Measurements from ENCODE around the gene ZNF184. TPM values are rescaled to one million over a fixed set of nuclear protein-coding genes. Genes with fewer than 3 reads are reported as not detected.

ZNF184 gene
- total RNA-seq, 1 donor from 2014 or later, result 6.0 TPM

DNA sequence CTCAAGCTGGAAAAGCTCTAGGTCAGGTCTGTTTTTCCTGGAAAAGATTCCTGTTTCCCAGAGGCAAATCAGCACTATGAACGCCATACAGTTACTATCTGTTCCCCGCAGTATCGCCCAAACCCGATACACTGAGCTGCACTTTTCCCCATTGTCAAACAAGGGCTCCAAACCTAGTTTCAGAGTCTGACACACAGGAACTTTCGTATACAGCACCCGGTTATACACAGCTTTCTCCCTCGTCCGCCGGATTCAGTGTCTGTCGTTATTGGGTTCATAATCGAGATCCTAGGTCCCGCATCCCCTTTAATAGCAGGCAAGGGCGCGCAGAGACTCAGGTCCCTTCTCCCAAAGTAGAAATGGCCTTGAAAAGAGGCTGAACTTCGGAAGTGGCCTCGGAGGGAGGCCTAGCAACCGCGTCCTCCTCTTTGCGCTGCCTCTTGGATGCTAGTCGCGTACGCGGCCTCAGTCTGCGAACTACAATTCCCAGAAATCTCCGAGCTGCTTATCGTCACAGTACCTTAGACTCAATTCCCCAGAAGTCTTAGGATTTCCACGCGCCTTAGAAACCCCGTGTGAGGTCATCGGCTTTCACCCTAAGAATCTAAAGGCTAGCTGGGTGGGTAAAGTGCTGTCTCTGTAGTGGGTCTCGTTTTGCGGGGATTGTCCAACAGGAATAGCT is 50.1 kb downstream of the ZNF184 start:
- H3K4me3 ChIP-seq (ENCODE audit: low read depth, low read length), result no peak overlapping the region
- no peaks in the 10 kb centered on the region for H3K36me3 ChIP-seq (ENCODE audit: control insufficient read depth, insufficient read depth, low read length)
- TF ChIP-seq, protein P1, sequence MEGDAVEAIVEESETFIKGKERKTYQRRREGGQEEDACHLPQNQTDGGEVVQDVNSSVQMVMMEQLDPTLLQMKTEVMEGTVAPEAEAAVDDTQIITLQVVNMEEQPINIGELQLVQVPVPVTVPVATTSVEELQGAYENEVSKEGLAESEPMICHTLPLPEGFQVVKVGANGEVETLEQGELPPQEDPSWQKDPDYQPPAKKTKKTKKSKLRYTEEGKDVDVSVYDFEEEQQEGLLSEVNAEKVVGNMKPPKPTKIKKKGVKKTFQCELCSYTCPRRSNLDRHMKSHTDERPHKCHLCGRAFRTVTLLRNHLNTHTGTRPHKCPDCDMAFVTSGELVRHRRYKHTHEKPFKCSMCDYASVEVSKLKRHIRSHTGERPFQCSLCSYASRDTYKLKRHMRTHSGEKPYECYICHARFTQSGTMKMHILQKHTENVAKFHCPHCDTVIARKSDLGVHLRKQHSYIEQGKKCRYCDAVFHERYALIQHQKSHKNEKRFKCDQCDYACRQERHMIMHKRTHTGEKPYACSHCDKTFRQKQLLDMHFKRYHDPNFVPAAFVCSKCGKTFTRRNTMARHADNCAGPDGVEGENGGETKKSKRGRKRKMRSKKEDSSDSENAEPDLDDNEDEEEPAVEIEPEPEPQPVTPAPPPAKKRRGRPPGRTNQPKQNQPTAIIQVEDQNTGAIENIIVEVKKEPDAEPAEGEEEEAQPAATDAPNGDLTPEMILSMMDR (IDR thresholded peaks at IDR 0.05; ENCODE audit: insufficient read depth, low read length, poor library complexity, severe bottlenecking), result no peak
- H3K27me3 ChIP-seq (ENCODE audit: control insufficient read depth, insufficient read depth, low read length), result no peaks in the 10 kb centered on the region
- DNase-seq (ENCODE audit: low read depth), result no peak

DNA sequence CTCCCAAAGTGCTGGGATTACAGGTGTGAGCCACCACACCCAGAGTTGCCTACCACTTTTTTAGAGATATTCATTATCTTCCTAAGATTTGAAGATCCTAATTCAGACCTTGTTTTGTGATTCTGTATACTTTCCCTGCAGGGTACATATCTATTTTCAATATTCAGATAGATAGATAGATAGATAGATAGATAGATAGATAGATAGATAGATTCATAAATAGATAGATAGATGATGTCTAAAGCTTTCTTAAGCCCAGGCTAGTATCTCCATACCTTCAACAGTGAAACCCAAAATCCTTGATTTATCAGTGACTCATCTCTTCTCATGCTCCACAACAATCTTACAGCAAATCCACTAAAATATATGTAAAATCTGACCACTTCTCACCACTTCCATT is 53.5 kb downstream of the ZNF184 start:
- TF ChIP-seq, protein P1 (IDR thresholded peaks at IDR 0.05; ENCODE audit: insufficient read depth, low read length, poor library complexity, severe bottlenecking), result no peak
- no peak for DNase-seq (ENCODE audit: low read depth)
- Histone ChIP-seq H3K4me3 (ENCODE audit: low read depth, low read length) (no peak overlapping the region), H3K36me3 (ENCODE audit: control insufficient read depth, insufficient read depth, low read length) (no peaks in the 10 kb centered on the region), H3K27me3 (ENCODE audit: control insufficient read depth, insufficient read depth, low read length) (no peaks in the 10 kb centered on the region)

DNA sequence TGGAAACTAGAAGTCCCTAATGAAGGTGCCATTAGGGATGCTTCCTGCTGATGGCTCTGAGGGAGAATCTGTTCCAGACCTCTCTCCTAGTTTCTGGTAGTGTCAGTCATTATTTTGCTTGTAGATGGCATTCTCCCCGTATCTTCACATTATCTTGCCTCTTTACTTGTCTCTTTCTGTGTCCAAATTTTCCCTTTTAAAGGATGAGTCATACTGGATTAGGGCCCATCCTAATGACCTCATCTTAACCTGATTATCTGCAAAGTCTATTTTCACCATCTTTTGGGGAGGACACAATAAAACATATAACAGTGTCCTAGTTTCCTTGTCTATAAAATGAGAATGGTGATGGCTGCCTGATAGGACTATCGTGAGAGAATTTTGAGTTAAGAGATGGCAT is 57.0 kb downstream of the ZNF184 start:
- H3K4me3 ChIP-seq (ENCODE audit: low read depth, low read length), result no peak overlapping the region
- DNase-seq (ENCODE audit: low read depth), result no peak
- H3K36me3 ChIP-seq (ENCODE audit: control insufficient read depth, insufficient read depth, low read length), result no peaks in the 10 kb centered on the region
- no peaks in the 10 kb centered on the region for H3K27me3 ChIP-seq (ENCODE audit: control insufficient read depth, insufficient read depth, low read length)
- TF ChIP-seq, protein P1 (IDR thresholded peaks at IDR 0.05; ENCODE audit: insufficient read depth, low read length, poor library complexity, severe bottlenecking), result no peak

DNA sequence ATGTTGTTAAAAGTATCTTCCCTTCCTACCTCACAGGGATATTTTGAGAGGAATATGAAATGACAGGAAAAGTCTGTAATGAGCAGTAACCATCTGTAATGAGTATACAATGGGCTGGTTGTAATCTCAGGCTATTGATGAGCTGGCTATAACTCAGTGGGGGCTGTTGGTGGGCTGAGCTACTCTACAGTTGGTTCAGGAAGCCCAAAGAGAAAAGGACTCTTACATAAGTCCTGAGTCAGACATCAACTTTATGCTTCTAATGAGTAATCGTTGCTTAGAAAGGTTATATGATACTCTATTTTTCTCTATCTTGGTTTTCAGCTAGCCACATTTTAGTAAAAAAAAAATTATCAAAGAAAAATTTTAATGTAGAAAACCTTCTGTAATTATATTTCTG is 57.9 kb downstream of the ZNF184 start:
- DNase-seq (ENCODE audit: low read depth), result no peak
- TF ChIP-seq, protein P1 (IDR thresholded peaks at IDR 0.05; ENCODE audit: insufficient read depth, low read length, poor library complexity, severe bottlenecking), result no peak
- H3K36me3 ChIP-seq (ENCODE audit: control insufficient read depth, insufficient read depth, low read length), result no peaks in the 10 kb centered on the region
- no peak overlapping the region for H3K4me3 ChIP-seq (ENCODE audit: low read depth, low read length)
- H3K27me3 ChIP-seq (ENCODE audit: control insufficient read depth, insufficient read depth, low read length), result no peaks in the 10 kb centered on the region

DNA sequence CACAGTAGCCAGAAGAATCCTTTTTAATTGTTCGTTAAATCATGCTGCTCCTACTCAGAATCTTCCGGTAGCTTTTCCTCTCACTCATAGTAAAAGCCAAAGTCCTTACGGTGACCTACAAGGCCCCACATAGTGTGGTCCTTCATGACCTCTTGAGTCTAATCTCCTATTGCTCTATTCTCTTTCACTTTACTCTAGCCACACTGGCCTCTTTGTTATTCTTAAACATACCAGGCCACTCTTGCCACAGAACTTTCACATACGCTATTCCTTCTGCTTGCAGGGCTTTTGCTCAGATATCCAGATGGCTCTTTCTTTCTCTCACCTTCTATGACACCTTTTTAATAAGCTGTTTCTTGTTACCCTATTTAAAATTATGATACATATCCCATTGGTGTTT is 58.6 kb downstream of the ZNF184 start:
- TF ChIP-seq, protein P1 (IDR thresholded peaks at IDR 0.05; ENCODE audit: insufficient read depth, low read length, poor library complexity, severe bottlenecking), result no peak
- Histone ChIP-seq H3K4me3 (ENCODE audit: low read depth, low read length) (no peak overlapping the region), H3K27me3 (ENCODE audit: control insufficient read depth, insufficient read depth, low read length) (no peaks in the 10 kb centered on the region), H3K36me3 (ENCODE audit: control insufficient read depth, insufficient read depth, low read length) (no peaks in the 10 kb centered on the region)
- DNase-seq (ENCODE audit: low read depth), result no peak

All from kidney epithelial cell (primary cell).